HEK293 (cell line): Measurements from ENCODE around the gene SOCS7.

Experiments
- CTCF ChIA-PET: fragments of 350-600 bp; formaldehyde crosslinking; extraction: SDS; loops from one replicate; lab custom pipeline; 2021; ENCODE audit warnings: antibody characterized with exemption; lab: Yijun Ruan, JAX
- POLR2A ChIA-PET: fragments of 300-600 bp; formaldehyde crosslinking; extraction: SDS; loops from one replicate; lab custom pipeline; 2020; ENCODE audit warnings: antibody characterized with exemption, inconsistent platforms; lab: Yijun Ruan, JAX
- H3K27ac ChIP-seq: fragments of 200-500 bp; sonication (Bioruptor generic); 2 replicates; pipeline ENCODE4 v1.5.1; 2014; ENCODE audit warnings: low read depth, low read length, control low read depth, inconsistent platforms; ENCODE audit errors: extremely low read depth
- H3K36me3 ChIP-seq, 2 experiments: fragments of 200-500 bp in 1 of 2; sonication (Bioruptor generic) in 1 of 2; 1 replicate in 1 of 2; 2 replicates in 1 of 2; pipeline ENCODE4 v1.5.1; 2014 to 2017; ENCODE audit warnings: inconsistent platforms in 2 of 2, low read length in 2 of 2; ENCODE audit not compliant: control insufficient read depth in 2 of 2, insufficient read depth in 1 of 2
- H3K4me1 ChIP-seq: fragments of 200-500 bp; sonication (Bioruptor generic); 2 replicates; pipeline ENCODE4 v1.5.1; 2014; ENCODE audit warnings: mild to moderate bottlenecking, low read length, inconsistent platforms; ENCODE audit not compliant: control insufficient read depth, insufficient read depth
- H3K4me3 ChIP-seq: 2 replicates; pipeline ENCODE4 v1.5.1; 2011; ENCODE audit warnings: low read depth, mild to moderate bottlenecking, control low read depth, low read length, moderate library complexity
- H3K9me3 ChIP-seq: fragments of 200-500 bp; sonication (Bioruptor generic); 2 replicates; pipeline ENCODE4 v1.5.1; 2014; ENCODE audit warnings: low read depth, low read length, inconsistent platforms; ENCODE audit not compliant: control insufficient read depth, insufficient read depth
- GFI1B ChIP-seq: fragments of 450-650 bp; formaldehyde crosslinking; IDR thresholded peaks from 2 replicates; pipeline ENCODE4 v1.5.1; 2016; ENCODE audit warnings: missing biosample characterization, missing genetic modification characterization
- PRDM6 ChIP-seq: fragments of 450-650 bp; formaldehyde crosslinking; IDR thresholded peaks from 2 replicates; pipeline ENCODE4 v1.5.1; 2017; ENCODE audit warnings: missing biosample characterization, missing genetic modification characterization
- SP2 ChIP-seq: fragments of 450-650 bp; formaldehyde crosslinking; IDR thresholded peaks from 2 replicates; pipeline ENCODE4 v1.5.1; 2016; ENCODE audit warnings: missing biosample characterization, missing genetic modification characterization
- SP3 ChIP-seq: fragments of 450-650 bp; formaldehyde crosslinking; IDR thresholded peaks from 2 replicates; pipeline ENCODE4 v1.5.1; 2016; ENCODE audit warnings: missing biosample characterization, missing genetic modification characterization
- TRIM28 ChIP-seq: IDR thresholded peaks from 2 replicates; pipeline ENCODE4 v1.6.1; 2011; ENCODE audit warnings: low read length, control low read depth, borderline replicate concordance
- ZBTB1 ChIP-seq: fragments of 450-650 bp; formaldehyde crosslinking; IDR thresholded peaks from 2 replicates; pipeline ENCODE4 v1.5.1; 2016; ENCODE audit warnings: missing biosample characterization, missing genetic modification characterization
- ZFHX2 ChIP-seq: fragments of 450-650 bp; formaldehyde crosslinking; conservative IDR thresholded peaks from 2 replicates; pipeline ENCODE4 v1.5.1; 2016; ENCODE audit warnings: missing biosample characterization, missing genetic modification characterization
- ZNF112 ChIP-seq: fragments of 450-650 bp; formaldehyde crosslinking; IDR thresholded peaks from 2 replicates; pipeline ENCODE4 v1.5.0; 2017; ENCODE audit warnings: missing biosample characterization, missing genetic modification characterization
- ZNF174 ChIP-seq: fragments of 450-650 bp; formaldehyde crosslinking; IDR thresholded peaks from 2 replicates; pipeline ENCODE4 v1.5.0; 2017; ENCODE audit warnings: missing biosample characterization, mild to moderate bottlenecking, missing genetic modification characterization
- ZNF398 ChIP-seq: fragments of 450-650 bp; formaldehyde crosslinking; IDR thresholded peaks from 2 replicates; pipeline ENCODE4 v1.5.1; 2017; ENCODE audit warnings: missing biosample characterization, missing genetic modification characterization
- ZNF510 ChIP-seq: fragments of 450-650 bp; formaldehyde crosslinking; IDR thresholded peaks from 2 replicates; pipeline ENCODE4 v1.5.1; 2018; ENCODE audit warnings: mild to moderate bottlenecking, missing genetic modification characterization, missing biosample characterization; ENCODE audit not compliant: insufficient replicate concordance
- ZNF529 ChIP-seq: fragments of 450-650 bp; formaldehyde crosslinking; IDR thresholded peaks from 2 replicates; pipeline ENCODE4 v1.5.1; 2017; ENCODE audit warnings: missing genetic modification characterization, missing biosample characterization; ENCODE audit not compliant: insufficient replicate concordance
- ZNF585B ChIP-seq: fragments of 450-650 bp; formaldehyde crosslinking; IDR thresholded peaks from 2 replicates; pipeline ENCODE4 v1.5.1; 2016; ENCODE audit warnings: missing biosample characterization, missing genetic modification characterization
- ZNF596 ChIP-seq: fragments of 450-650 bp; IDR thresholded peaks from 2 replicates; pipeline ENCODE4 v1.5.0; 2018; ENCODE audit warnings: missing biosample characterization, mild to moderate bottlenecking, missing genetic modification characterization, moderate library complexity
- TF ChIP-seq, protein P1 (sequence below): fragments of 450-650 bp; formaldehyde crosslinking; IDR thresholded peaks from 2 replicates; pipeline ENCODE4 v1.5.1; 2016; ENCODE audit warnings: missing biosample characterization, missing genetic modification characterization
- TF ChIP-seq, protein P2 (sequence below): fragments of 450-650 bp; formaldehyde crosslinking; IDR thresholded peaks from 2 replicates; pipeline ENCODE4 v1.5.1; 2016; ENCODE audit warnings: missing biosample characterization, missing genetic modification characterization

Gene SOCS7

DNA sequence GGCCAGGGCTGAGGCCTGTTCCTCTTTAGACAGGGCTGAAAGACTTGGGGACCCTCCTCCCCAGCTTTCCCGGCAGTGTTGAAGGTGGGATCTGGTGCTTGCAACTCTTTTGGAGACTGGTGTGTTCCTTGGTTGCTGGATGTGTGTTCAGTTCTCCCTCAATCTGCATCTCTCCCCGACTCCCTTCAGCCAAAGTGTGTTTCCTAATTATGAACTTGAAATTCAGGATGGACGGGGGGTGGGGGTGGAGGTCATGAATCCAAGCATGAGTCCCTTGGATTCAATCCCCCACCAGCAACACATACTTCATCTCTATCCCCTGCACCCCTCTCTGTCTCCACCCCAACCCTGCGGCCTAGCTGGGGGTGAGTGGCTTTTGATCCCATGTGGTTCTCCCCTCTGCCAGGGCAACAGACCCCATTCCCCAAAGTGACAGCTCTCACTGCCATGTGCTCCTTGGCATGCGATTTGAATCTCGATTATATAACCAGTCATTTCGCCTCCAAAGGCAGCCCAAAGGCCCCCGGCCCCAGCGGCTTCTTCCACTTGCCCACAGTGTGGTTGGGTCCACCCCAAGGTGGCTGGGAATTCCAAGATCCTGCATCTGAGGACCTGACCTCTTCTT is 77.9 kb downstream of the SOCS7 start:
- H3K4me3 ChIP-seq = no peak overlapping the region
- H3K36me3 ChIP-seq = no peaks in the 10 kb centered on the region
- H3K4me1 ChIP-seq = peaks cover 3% of the 10 kb centered on the region
- ChIA-PET CTCF (interaction anchor here (0.6 to 3.5 kb wide), 8 partner anchors 10 to 185 kb away, joined by 3 to 14 read pairs (median 3); no protein-coding TSS in a partner anchor), POLR2A (no interaction called here)
- no peaks in the 10 kb centered on the region for H3K9me3 ChIP-seq
- no peak for TF ChIP-seq ZNF510
- no peak for TF ChIP-seq GFI1B
- TF ChIP-seq, protein P1, sequence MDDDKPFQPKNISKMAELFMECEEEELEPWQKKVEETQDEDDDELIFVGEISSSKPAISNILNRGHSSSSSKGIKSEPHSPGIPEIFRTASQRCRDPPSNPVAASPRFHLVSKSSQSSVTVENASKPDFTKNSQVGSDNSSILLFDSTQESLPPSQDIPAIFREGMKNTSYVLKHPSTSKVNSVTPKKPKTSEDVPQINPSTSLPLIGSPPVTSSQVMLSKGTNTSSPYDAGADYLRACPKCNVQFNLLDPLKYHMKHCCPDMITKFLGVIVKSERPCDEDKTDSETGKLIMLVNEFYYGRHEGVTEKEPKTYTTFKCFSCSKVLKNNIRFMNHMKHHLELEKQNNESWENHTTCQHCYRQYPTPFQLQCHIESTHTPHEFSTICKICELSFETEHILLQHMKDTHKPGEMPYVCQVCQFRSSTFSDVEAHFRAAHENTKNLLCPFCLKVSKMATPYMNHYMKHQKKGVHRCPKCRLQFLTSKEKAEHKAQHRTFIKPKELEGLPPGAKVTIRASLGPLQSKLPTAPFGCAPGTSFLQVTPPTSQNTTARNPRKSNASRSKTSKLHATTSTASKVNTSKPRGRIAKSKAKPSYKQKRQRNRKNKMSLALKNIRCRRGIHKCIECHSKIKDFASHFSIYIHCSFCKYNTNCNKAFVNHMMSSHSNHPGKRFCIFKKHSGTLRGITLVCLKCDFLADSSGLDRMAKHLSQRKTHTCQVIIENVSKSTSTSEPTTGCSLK (tag by site-specific recombination) = no peak
- no peak overlapping the region for H3K27ac ChIP-seq

GRCh38 chr17:38430316-38430715 is 78.7 kb downstream of the SOCS7 start:
- Histone ChIP-seq H3K9me3 (no peaks in the 10 kb centered on the region), H3K27ac (no peak overlapping the region), H3K4me1 (peaks cover 3% of the 10 kb centered on the region), H3K4me3 (no peak overlapping the region), H3K36me3 (no peaks in the 10 kb centered on the region)
- TF ChIP-seq ZNF398 (tag by site-specific recombination) (peak; percentile 17; the same call in 1 of the 2 replicates), SP2 (tag by site-specific recombination) (no peak), ZFHX2 (tag by site-specific recombination) (peak; percentile 31; the same call in 1 of the 2 replicates), TRIM28 (no peak)
- ChIA-PET CTCF (interaction anchor here (0.6 to 3.5 kb wide), 8 partner anchors 9 to 233 kb away, joined by 3 to 14 read pairs (median 4); no protein-coding TSS in a partner anchor), POLR2A (no interaction called here)

DNA sequence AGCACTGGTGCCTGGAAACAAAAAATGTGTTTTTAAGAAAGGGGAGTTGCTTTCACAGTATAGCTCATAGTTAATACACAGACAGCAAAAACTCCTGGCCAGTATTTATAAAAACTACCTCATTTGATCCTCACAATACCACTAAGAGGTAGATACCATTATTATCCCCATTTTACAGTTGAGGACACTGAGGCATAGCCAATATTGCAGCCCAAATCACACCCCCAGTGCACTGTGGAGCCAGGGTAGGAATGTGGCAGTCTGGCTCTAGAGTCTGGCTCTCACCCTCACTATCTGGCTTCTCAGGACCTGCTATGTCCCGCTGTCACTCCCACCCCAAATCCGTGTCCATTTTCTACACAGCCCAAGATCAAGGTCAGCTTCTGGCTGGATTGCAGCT is 79.2 kb downstream of the SOCS7 start:
- ChIA-PET CTCF (interaction anchor here (0.6 to 3.5 kb wide), 7 partner anchors 9 to 237 kb away, joined by 3 to 14 read pairs (median 4); no protein-coding TSS in a partner anchor), POLR2A (no interaction called here)
- H3K36me3 ChIP-seq = no peaks in the 10 kb centered on the region
- no peaks in the 10 kb centered on the region for H3K9me3 ChIP-seq
- H3K27ac ChIP-seq = no peak overlapping the region
- no peak overlapping the region for H3K4me3 ChIP-seq
- peaks cover 3% of the 10 kb centered on the region for H3K4me1 ChIP-seq
- no peak for TF ChIP-seq ZNF596 (tag by site-specific recombination)
- TF ChIP-seq SP3 (tag by site-specific recombination) = no peak
- TF ChIP-seq, protein P2, sequence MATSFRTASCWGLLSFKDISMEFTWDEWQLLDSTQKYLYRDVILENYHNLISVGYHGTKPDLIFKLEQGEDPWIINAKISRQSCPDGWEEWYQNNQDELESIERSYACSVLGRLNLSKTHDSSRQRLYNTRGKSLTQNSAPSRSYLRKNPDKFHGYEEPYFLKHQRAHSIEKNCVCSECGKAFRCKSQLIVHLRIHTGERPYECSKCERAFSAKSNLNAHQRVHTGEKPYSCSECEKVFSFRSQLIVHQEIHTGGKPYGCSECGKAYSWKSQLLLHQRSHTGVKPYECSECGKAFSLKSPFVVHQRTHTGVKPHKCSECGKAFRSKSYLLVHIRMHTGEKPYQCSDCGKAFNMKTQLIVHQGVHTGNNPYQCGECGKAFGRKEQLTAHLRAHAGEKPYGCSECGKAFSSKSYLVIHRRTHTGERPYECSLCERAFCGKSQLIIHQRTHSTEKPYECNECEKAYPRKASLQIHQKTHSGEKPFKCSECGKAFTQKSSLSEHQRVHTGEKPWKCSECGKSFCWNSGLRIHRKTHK (tag by site-specific recombination) = no peak
- no peak for TF ChIP-seq ZNF529 (tag by site-specific recombination)
- no peak for TF ChIP-seq PRDM6 (tag by site-specific recombination)
- no peak for TF ChIP-seq ZFHX2 (tag by site-specific recombination)
- no peak for TF ChIP-seq ZNF174
- no peak for TF ChIP-seq ZNF112 (tag by site-specific recombination)
- TF ChIP-seq, protein P1 (tag by site-specific recombination) = no peak
- no peak for TF ChIP-seq ZBTB1
- TF ChIP-seq ZNF585B (tag by site-specific recombination) = no peak
